Esophagus muscularis mucosa (tissue), 4 donors: Measurements from ENCODE around the gene RFPL3.

Experiments used
- EP300 ChIP-seq: sonication (generic); formaldehyde crosslinking; IDR thresholded peaks from one replicate; pipeline ENCODE4 v1.6.1; 2017; ENCODE audit warnings: antibody characterized with exemption
- POLR2A ChIP-seq: fragments of 450-650 bp; IDR thresholded peaks from one replicate; pipeline ENCODE4 v1.6.1; 2017; ENCODE audit warnings: antibody characterized with exemption, moderate library complexity, mild to moderate bottlenecking, low read depth
- POLR2AphosphoS5 ChIP-seq, 2 donors: sonication (generic); formaldehyde crosslinking; IDR thresholded peaks; one replicate each; pipeline ENCODE4 v1.6.1; 2017; ENCODE audit warnings: antibody characterized with exemption in 2 of 2
- TF ChIP-seq, protein P1 (sequence below), 3 experiments: fragments of 200-600 bp in 2 of 3; fragments of 450-650 bp in 1 of 3; sonication (generic) in 2 of 3; IDR thresholded peaks; one replicate each; pipeline ENCODE4 v1.5.1; 2017 to 2019; ENCODE audit warnings: antibody characterized with exemption in 3 of 3, mild to moderate bottlenecking in 2 of 3, moderate library complexity in 1 of 3

- TF ChIP-seq, protein P1, sequence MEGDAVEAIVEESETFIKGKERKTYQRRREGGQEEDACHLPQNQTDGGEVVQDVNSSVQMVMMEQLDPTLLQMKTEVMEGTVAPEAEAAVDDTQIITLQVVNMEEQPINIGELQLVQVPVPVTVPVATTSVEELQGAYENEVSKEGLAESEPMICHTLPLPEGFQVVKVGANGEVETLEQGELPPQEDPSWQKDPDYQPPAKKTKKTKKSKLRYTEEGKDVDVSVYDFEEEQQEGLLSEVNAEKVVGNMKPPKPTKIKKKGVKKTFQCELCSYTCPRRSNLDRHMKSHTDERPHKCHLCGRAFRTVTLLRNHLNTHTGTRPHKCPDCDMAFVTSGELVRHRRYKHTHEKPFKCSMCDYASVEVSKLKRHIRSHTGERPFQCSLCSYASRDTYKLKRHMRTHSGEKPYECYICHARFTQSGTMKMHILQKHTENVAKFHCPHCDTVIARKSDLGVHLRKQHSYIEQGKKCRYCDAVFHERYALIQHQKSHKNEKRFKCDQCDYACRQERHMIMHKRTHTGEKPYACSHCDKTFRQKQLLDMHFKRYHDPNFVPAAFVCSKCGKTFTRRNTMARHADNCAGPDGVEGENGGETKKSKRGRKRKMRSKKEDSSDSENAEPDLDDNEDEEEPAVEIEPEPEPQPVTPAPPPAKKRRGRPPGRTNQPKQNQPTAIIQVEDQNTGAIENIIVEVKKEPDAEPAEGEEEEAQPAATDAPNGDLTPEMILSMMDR (IDR thresholded peaks at IDR 0.05): no peak
- TF ChIP-seq POLR2A (no peak), POLR2AphosphoS5 (IDR thresholded peaks at IDR 0.05) (no peak), EP300 (no peak)
Measured at GRCh38 chr22:32319861-32320406, 37.7 kb upstream of the RFPL3 start.
